Lung (tissue), 12 donors: Measurements from ENCODE around the gene OPCML. TPM values are rescaled to one million over a fixed set of nuclear protein-coding genes. Genes with fewer than 3 reads are reported as not detected.

Source experiments
- ATAC-seq: fragments of 200-7000 bp; cut with Tn5 transposase; one replicate; pipeline ENCODE4 v1.9.1; 2020; ENCODE audit warnings: moderate number of reproducible peaks; ENCODE audit not compliant: insufficient read depth, low FRiP score
- DNase-seq, 3 donors: peaks; one replicate each; pipeline ENCODE4 v3.0.0-alpha.2; 2013 to 2017
- H3K27ac ChIP-seq, 2 donors: one replicate each; pipeline ENCODE4 v1.5.1; 2013; ENCODE audit warnings: mild to moderate bottlenecking in 2 of 2, moderate library complexity in 2 of 2, control low read depth in 1 of 2, inconsistent platforms in 1 of 2, low read depth in 1 of 2, low read length in 1 of 2
- H3K27me3 ChIP-seq, 3 donors: one replicate each; pipeline ENCODE4 v1.5.1; 2013; ENCODE audit warnings: low read length in 2 of 3; ENCODE audit not compliant: control insufficient read depth in 3 of 3, insufficient read depth in 3 of 3
- H3K36me3 ChIP-seq, 4 donors: one replicate each; pipeline ENCODE4 v1.5.1; 2013; ENCODE audit warnings: low read length in 4 of 4, mild to moderate bottlenecking in 1 of 4, moderate library complexity in 1 of 4; ENCODE audit not compliant: control insufficient read depth in 4 of 4, insufficient read depth in 4 of 4
- H3K4me1 ChIP-seq, 5 donors: one replicate each; pipeline ENCODE4 v1.5.1; 2013; ENCODE audit warnings: low read length in 5 of 5, mild to moderate bottlenecking in 2 of 5, moderate library complexity in 1 of 5; ENCODE audit not compliant: control insufficient read depth in 5 of 5, insufficient read depth in 5 of 5
- H3K4me3 ChIP-seq: one replicate; pipeline ENCODE4 v1.5.1; 2013; ENCODE audit warnings: mild to moderate bottlenecking, control low read depth, moderate library complexity
- H3K9ac ChIP-seq, 2 donors: one replicate each; pipeline ENCODE4 v1.5.1; 2013; ENCODE audit warnings: low read length in 2 of 2, control low read depth in 1 of 2; ENCODE audit not compliant: insufficient read depth in 1 of 2
- H3K9me3 ChIP-seq, 4 donors: one replicate each; pipeline ENCODE4 v1.5.1; 2013; ENCODE audit warnings: low read length in 3 of 4, mild to moderate bottlenecking in 1 of 4, moderate library complexity in 1 of 4; ENCODE audit not compliant: control insufficient read depth in 4 of 4, insufficient read depth in 3 of 4
- WGBS, 2 donors: extraction: QIAGEN DNeasy Blood & Tissue Kit; methylation state at CpG; one replicate each; pipeline ENCODE4 v1.1.7; 2013; 5-methylcytosine and 5-hydroxymethylcytosine counted together
- polyA plus RNA-seq, 2 donors: library from polyadenylated mRNA; stranded (reverse); fragments of 200-250 nt; gene quantifications; one replicate each; pipeline ENCODE4 v1.2.1, GENCODE V29; 2013
- total RNA-seq, 2 donors: library from RNA; depleted of rRNA in 1 of 2; stranded (reverse); fragments of >200 nt in 1 of 2; gene quantifications; one replicate each; pipeline ENCODE4 v1.2.1, GENCODE V29; 2014 to 2021
- TF ChIP-seq, protein P1 (sequence below): IDR thresholded peaks from 2 replicates; pipeline ENCODE4 v1.5.1; 2012; ENCODE audit warnings: mild to moderate bottlenecking; ENCODE audit errors: control extremely low read depth, extremely low read depth
- donor health status: control.
- donor health status: control.
- donor health status: Bipolar disorder and iron deficiency.
- donor health status: healthy.
- donor health status: DM: yes; HTN: yes; CAD: no.

OPCML gene
- total and polyA plus RNA-seq, 4 donors = 0.49 to 0.74 TPM; not detected in 2

DNA sequence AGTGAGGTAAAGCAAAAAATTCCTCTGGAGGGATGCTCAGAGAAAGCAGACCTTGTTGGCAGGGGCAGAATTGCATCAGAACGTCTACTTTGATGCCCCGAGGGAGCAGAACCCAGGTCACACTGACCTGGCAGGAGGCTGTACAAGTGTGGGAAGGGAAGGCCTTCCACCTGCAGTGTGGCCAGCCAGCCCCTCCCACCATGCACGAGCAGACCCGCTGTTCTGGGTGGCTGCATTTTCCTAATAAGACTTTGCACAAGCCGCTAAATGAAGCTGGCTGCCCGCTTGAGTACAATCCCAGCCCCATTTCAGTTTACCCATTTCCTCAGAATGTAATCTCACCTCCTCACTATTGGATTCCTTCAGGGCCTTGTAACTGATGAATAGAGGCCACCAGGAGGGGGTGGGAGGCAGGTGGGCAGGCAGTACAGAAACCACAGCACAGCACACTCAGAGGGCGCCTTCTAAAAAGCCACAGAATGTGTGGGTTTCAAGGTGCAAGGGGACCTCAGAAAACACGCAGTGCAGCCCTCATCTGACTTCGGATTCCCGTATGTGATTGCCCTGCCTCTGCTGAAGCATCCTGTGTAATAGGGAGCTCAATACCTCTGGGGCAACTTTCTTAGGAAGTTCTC is 316.6 kb downstream of the OPCML start:
- ATAC-seq (no peak), DNase-seq (no peak)
- TF ChIP-seq, protein P1, sequence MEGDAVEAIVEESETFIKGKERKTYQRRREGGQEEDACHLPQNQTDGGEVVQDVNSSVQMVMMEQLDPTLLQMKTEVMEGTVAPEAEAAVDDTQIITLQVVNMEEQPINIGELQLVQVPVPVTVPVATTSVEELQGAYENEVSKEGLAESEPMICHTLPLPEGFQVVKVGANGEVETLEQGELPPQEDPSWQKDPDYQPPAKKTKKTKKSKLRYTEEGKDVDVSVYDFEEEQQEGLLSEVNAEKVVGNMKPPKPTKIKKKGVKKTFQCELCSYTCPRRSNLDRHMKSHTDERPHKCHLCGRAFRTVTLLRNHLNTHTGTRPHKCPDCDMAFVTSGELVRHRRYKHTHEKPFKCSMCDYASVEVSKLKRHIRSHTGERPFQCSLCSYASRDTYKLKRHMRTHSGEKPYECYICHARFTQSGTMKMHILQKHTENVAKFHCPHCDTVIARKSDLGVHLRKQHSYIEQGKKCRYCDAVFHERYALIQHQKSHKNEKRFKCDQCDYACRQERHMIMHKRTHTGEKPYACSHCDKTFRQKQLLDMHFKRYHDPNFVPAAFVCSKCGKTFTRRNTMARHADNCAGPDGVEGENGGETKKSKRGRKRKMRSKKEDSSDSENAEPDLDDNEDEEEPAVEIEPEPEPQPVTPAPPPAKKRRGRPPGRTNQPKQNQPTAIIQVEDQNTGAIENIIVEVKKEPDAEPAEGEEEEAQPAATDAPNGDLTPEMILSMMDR = no peak
- Histone ChIP-seq H3K4me3 (no peak overlapping the region), H3K9ac (no peak overlapping the region), H3K27ac (no peak overlapping the region), H3K4me1 (no peaks in the 10 kb centered on the region), H3K27me3 (peaks cover 0 to 8% (median 5%) of the 10 kb centered on the region in 3 donors), H3K36me3 (no peaks in the 10 kb centered on the region), H3K9me3 (peaks cover 0 to 3% (median 0%) of the 10 kb centered on the region in 4 donors)
- WGBS, 2 donors = 66 to 74% methylated on average over 10 of the region's 10 CpGs

DNA sequence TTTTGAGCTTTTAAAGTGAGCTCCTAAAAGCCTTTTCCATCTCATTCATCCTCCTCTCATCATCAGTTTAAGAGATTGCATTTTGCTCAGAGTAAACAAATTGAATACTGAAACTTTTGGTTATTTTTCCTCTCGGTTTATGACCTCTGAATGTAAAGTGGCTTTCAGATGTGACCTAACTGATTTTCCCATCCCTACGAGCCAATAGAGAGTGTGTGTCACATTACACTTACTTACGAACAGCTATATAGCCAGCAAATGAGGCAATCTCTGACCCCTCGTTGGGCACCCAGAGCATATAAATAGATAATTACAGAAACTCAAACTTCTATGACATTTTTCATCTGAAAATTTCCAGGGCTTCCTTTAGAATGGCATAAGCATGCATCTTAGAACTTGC is 317.7 kb downstream of the OPCML start:
- DNase-seq (peak in 2 of 3 donors; percentile 11 to 21), ATAC-seq (no peak)
- Histone ChIP-seq H3K27ac (no peak overlapping the region), H3K36me3 (no peaks in the 10 kb centered on the region), H3K27me3 (peaks cover 0 to 8% (median 5%) of the 10 kb centered on the region in 3 donors), H3K9ac (no peak overlapping the region), H3K4me3 (no peak overlapping the region), H3K4me1 (no peaks in the 10 kb centered on the region), H3K9me3 (peaks cover 0 to 3% (median 0%) of the 10 kb centered on the region in 4 donors)
- 50 to 51% methylated on average over 4 of the region's 4 CpGs for WGBS, 2 donors
- TF ChIP-seq, protein P1 = no peak

DNA sequence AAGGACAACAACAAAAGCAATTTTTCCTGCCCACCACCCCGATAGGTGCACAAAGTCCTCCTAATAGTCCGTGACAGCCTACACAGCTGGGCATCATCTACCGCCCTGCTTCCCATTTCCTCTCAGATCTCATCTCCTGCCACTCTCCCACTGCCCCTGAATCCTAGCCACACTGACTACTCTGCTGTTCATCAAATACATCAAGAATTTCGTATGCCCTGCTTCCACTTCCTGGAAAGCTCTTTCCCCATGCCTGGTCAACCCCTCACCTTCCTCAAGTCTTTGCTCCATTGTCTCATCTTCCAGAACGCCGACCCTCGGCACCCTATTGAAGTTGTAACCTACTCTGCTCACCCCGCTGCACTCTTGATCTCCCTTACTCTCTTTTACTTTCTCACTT is 320.1 kb downstream of the OPCML start:
- Histone ChIP-seq H3K36me3 (no peaks in the 10 kb centered on the region), H3K27me3 (peaks cover 0 to 17% (median 8%) of the 10 kb centered on the region in 3 donors), H3K9ac (no peak overlapping the region), H3K9me3 (peaks cover 0 to 3% (median 0%) of the 10 kb centered on the region in 4 donors), H3K4me3 (no peak overlapping the region), H3K4me1 (no peaks in the 10 kb centered on the region), H3K27ac (no peak overlapping the region)
- no peak for ATAC-seq
- TF ChIP-seq, protein P1 = no peak
- no peak for DNase-seq
- WGBS, 2 donors = 79 to 84% methylated on average over 8 of the region's 8 CpGs
